Measurements from ENCODE around the gene GYG2.

GYG2 gene

GRCh38 chrX:2812161-2812907 is 16.4 kb upstream of the GYG2 start:
- peak; percentile 36 for DNase-seq

GRCh38 chrX:2817036-2817435 is 11.7 kb upstream of the GYG2 start:
- DNase-seq = no peak

- no peak for DNase-seq
Measured at GRCh38 chrX:2819345-2820135, 9.2 kb upstream of the GYG2 start.

- no peak for DNase-seq
Measured at GRCh38 chrX:2820136-2820771, 8.5 kb upstream of the GYG2 start.

GRCh38 chrX:2823795-2824386 is 4.8 kb upstream of the GYG2 start:
- DNase-seq = no peak

GRCh38 chrX:2824886-2825285 is 3.8 kb upstream of the GYG2 start:
- DNase-seq = no peak

- no peak for DNase-seq
Measured at GRCh38 chrX:2828959-2829411, 255 bp downstream of the GYG2 start.

GRCh38 chrX:2829469-2830246 is 928 bp downstream of the GYG2 start:
- no peak for DNase-seq

- DNase-seq = no peak
Measured at GRCh38 chrX:2831471-2832228, 2.9 kb downstream of the GYG2 start.

- no peak for DNase-seq
Measured at GRCh38 chrX:2837961-2838360, 9.2 kb downstream of the GYG2 start.

GRCh38 chrX:2840961-2841360 is 12.2 kb downstream of the GYG2 start:
- DNase-seq = no peak

GRCh38 chrX:2841537-2841936 is 12.8 kb downstream of the GYG2 start:
- DNase-seq = no peak

- DNase-seq = no peak
Measured at GRCh38 chrX:2846992-2847391, 18.3 kb downstream of the GYG2 start.

- DNase-seq = no peak
Measured at GRCh38 chrX:2848871-2849301, 20.2 kb downstream of the GYG2 start.

- DNase-seq = no peak
Measured at GRCh38 chrX:2854918-2855317, 26.2 kb downstream of the GYG2 start.

- DNase-seq = no peak
Measured at GRCh38 chrX:2855761-2856160, 27.0 kb downstream of the GYG2 start.

- no peak for DNase-seq
Measured at GRCh38 chrX:2857566-2857965, 28.8 kb downstream of the GYG2 start.

GRCh38 chrX:2859197-2859797 is 30.6 kb downstream of the GYG2 start:
- no peak for DNase-seq

GRCh38 chrX:2862404-2862803 is 33.7 kb downstream of the GYG2 start:
- no peak for DNase-seq

- peak; percentile 10 for DNase-seq
Measured at GRCh38 chrX:2863646-2864045, 34.9 kb downstream of the GYG2 start.

- DNase-seq = no peak
Measured at GRCh38 chrX:2867206-2867605, 38.5 kb downstream of the GYG2 start.
